HUDEP-2 (cell line): ENCODE measurements around the gene GPR183.

Source experiments
- DNase-seq, 76 experiments: peaks; one replicate each; lab custom pipeline; 2025; ENCODE audit not compliant: unreplicated experiment in 76 of 76; lab: John Stamatoyannopoulos, UW

Gene GPR183

GRCh38 chr13:99339736-99340397 is 32.7 kb upstream of the GPR183 start:
- DNase-seq = peak in 64 of 76 experiments; percentile 1 to 85 (median 53)

GRCh38 chr13:99339230-99339721 is 32.1 kb upstream of the GPR183 start:
- DNase-seq = peak in 7 of 76 experiments; percentile 2 to 33 (median 21)

GRCh38 chr13:99335603-99336002 is 28.4 kb upstream of the GPR183 start:
- DNase-seq = no peak

- no peak for DNase-seq
Observed at GRCh38 chr13:99335087-99335486, 27.9 kb upstream of the GPR183 start.

GRCh38 chr13:99334221-99334620 is 27.0 kb upstream of the GPR183 start:
- DNase-seq = no peak

- no peak for DNase-seq
Observed at GRCh38 chr13:99332456-99332855, 25.3 kb upstream of the GPR183 start.

GRCh38 chr13:99331881-99332293 is 24.7 kb upstream of the GPR183 start:
- no peak for DNase-seq

- DNase-seq = no peak
Observed at GRCh38 chr13:99330942-99331341, 23.7 kb upstream of the GPR183 start.

- no peak for DNase-seq
Observed at GRCh38 chr13:99329477-99329876, 22.3 kb upstream of the GPR183 start.

- DNase-seq = no peak
Observed at GRCh38 chr13:99327761-99328160, 20.6 kb upstream of the GPR183 start.

- peak in 4 of 76 experiments; percentile 21 to 30 (median 23) for DNase-seq
Observed at GRCh38 chr13:99327126-99327525, 19.9 kb upstream of the GPR183 start.

- DNase-seq = no peak
Observed at GRCh38 chr13:99326012-99326411, 18.8 kb upstream of the GPR183 start.

- no peak for DNase-seq
Observed at GRCh38 chr13:99323488-99323887, 16.3 kb upstream of the GPR183 start.

GRCh38 chr13:99322297-99323103 is 15.3 kb upstream of the GPR183 start:
- peak in 24 of 76 experiments; percentile 6 to 61 (median 24) for DNase-seq

GRCh38 chr13:99321709-99322108 is 14.5 kb upstream of the GPR183 start:
- no peak for DNase-seq

- peak in 3 of 76 experiments; percentile 4 to 20 (median 10) for DNase-seq
Observed at GRCh38 chr13:99320693-99321481, 13.7 kb upstream of the GPR183 start.

- DNase-seq = no peak
Observed at GRCh38 chr13:99316657-99317256, 9.6 kb upstream of the GPR183 start.

GRCh38 chr13:99316224-99316623 is 9.0 kb upstream of the GPR183 start:
- no peak for DNase-seq

GRCh38 chr13:99315186-99315585 is 8.0 kb upstream of the GPR183 start:
- DNase-seq = no peak

- no peak for DNase-seq
Observed at GRCh38 chr13:99314640-99315176, 7.5 kb upstream of the GPR183 start.
